Bronchial smooth muscle cell (primary cell): ENCODE measurements around the gene KIFAP3. TPM values are rescaled to one million over a fixed set of nuclear protein-coding genes. Genes with fewer than 3 reads are reported as not detected.

Source experiments
- total RNA-seq: library from RNA; depleted of rRNA; stranded (reverse); fragments of >200 nt; gene quantifications from 2 replicates; pipeline ENCODE4 v1.2.1, GENCODE V29; 2014

KIFAP3 gene
- total RNA-seq = 29.3 and 33.8 TPM in 2 replicates

GRCh38 chr1:170074250-170075157, at the start of gene KIFAP3:
Gene KIFAP3 (minus strand): TSS chr1:170074695. CDS start chr1:170074467, 228 bp downstream.

GRCh38 chr1:169893645-169894423, 180.7 kb downstream of the KIFAP3 start, which contains the start of gene SCYL3:
Gene SCYL3 (minus strand): TSS chr1:169893896. CDS start chr1:169888840, 5,056 bp downstream.

Other genes with a start within 250 kb of the KIFAP3 start
- 8.8 and 14.9 TPM in 2 replicates for gene SCYL3, start 180.8 kb downstream of the KIFAP3 start, total RNA-seq
- not detected in 2 replicates for gene NTMT2, start 71.3 kb upstream of the KIFAP3 start, total RNA-seq